Thoracic aorta (tissue), 2 donors: ENCODE measurements around the gene PTPRN2. TPM values are rescaled to one million over a fixed set of nuclear protein-coding genes. Genes with fewer than 3 reads are reported as not detected.

Source experiments
- ATAC-seq: fragments of 150-250 bp; one replicate; pipeline ENCODE4 v1.8.0; 2017; ENCODE audit warnings: low read depth; ENCODE audit not compliant: insufficient number of reproducible peaks, low FRiP score
- DNase-seq: peaks from one replicate; pipeline ENCODE4 v3.0.0-alpha.2; 2020; ENCODE audit warnings: low spot score
- H3K27ac ChIP-seq, 2 donors: fragments of 200-600 bp; sonication (generic); 1 replicate in 1 of 2; 2 replicates in 1 of 2; pipeline ENCODE4 v1.5.1; 2016; ENCODE audit warnings: mild to moderate bottlenecking in 2 of 2, moderate library complexity in 2 of 2
- H3K27me3 ChIP-seq: fragments of 200-600 bp; sonication (generic); replicated peaks from 2 replicates; pipeline ENCODE4 v1.6.0; 2016; ENCODE audit warnings: mild to moderate bottlenecking; ENCODE audit not compliant: insufficient read depth
- H3K36me3 ChIP-seq: fragments of 200-600 bp; sonication (generic); one replicate; pipeline ENCODE4 v1.5.1; 2016
- H3K4me1 ChIP-seq, 2 donors: fragments of 200-600 bp; sonication (generic); 1 replicate in 1 of 2; 2 replicates in 1 of 2; pipeline versions ENCODE4 v1.5.1 to v1.6.0; 2016; ENCODE audit warnings: low read depth in 2 of 2, mild to moderate bottlenecking in 1 of 2; ENCODE audit not compliant: control insufficient read depth in 1 of 2
- H3K4me3 ChIP-seq: fragments of 200-600 bp; sonication (generic); 2 replicates; pipeline ENCODE4 v1.5.1; 2016; ENCODE audit warnings: mild to moderate bottlenecking
- H3K9me3 ChIP-seq: fragments of 200-600 bp; sonication (generic); 2 replicates; pipeline ENCODE4 v1.5.1; 2016
- total RNA-seq, 2 donors: library from RNA; depleted of rRNA; stranded (reverse); fragments of >200 nt; gene quantifications; one replicate each; pipeline versions ENCODE4 v1.1.0 to v1.2.3, GENCODE V29; 2016
- TF ChIP-seq, protein P1 (sequence below): fragments of 200-600 bp; sonication (generic); IDR thresholded peaks from one replicate; pipeline ENCODE4 v1.5.1; 2019; ENCODE audit warnings: antibody characterized with exemption

PTPRN2 gene
- total RNA-seq, 2 donors from 2014 or later: 2.2 to 3.1 TPM

- no peak for DNase-seq
- TF ChIP-seq, protein P1, sequence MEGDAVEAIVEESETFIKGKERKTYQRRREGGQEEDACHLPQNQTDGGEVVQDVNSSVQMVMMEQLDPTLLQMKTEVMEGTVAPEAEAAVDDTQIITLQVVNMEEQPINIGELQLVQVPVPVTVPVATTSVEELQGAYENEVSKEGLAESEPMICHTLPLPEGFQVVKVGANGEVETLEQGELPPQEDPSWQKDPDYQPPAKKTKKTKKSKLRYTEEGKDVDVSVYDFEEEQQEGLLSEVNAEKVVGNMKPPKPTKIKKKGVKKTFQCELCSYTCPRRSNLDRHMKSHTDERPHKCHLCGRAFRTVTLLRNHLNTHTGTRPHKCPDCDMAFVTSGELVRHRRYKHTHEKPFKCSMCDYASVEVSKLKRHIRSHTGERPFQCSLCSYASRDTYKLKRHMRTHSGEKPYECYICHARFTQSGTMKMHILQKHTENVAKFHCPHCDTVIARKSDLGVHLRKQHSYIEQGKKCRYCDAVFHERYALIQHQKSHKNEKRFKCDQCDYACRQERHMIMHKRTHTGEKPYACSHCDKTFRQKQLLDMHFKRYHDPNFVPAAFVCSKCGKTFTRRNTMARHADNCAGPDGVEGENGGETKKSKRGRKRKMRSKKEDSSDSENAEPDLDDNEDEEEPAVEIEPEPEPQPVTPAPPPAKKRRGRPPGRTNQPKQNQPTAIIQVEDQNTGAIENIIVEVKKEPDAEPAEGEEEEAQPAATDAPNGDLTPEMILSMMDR: no peak
- no peaks in the 10 kb centered on the region for H3K36me3 ChIP-seq
- ATAC-seq: no peak
- peaks cover 4% of the 10 kb centered on the region for H3K9me3 ChIP-seq
- H3K27me3 ChIP-seq: no peaks in the 10 kb centered on the region
- no peak overlapping the region for H3K4me3 ChIP-seq
- no peaks in the 10 kb centered on the region for H3K4me1 ChIP-seq
- no peak overlapping the region for H3K27ac ChIP-seq
Measured at GRCh38 chr7:157641866-157642265, 945.8 kb downstream of the PTPRN2 start.

DNA sequence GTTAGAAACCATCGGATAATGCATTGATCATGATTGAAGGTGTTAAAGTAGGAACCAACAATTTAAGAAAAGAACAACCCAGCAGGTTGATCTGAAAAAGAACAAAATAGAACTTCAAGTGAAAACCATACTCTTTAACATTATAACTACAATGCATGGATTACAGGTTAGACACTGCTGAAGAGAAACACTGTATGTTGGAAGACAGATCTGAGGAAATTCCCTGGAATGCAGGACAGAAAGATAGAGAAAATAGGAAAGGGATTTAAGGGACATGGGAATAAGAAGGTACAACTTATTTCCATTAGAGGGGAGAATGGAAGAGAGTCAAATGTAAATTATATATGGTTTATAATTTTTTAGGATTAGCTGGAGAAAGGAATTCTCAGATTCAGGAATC lies 947.5 kb downstream of the PTPRN2 start:
- Histone ChIP-seq H3K9me3 (peaks cover 4% of the 10 kb centered on the region), H3K36me3 (no peaks in the 10 kb centered on the region), H3K4me3 (no peak overlapping the region), H3K4me1 (no peaks in the 10 kb centered on the region), H3K27ac (no peak overlapping the region), H3K27me3 (no peaks in the 10 kb centered on the region)
- TF ChIP-seq, protein P1: no peak
- no peak for DNase-seq
- no peak for ATAC-seq

DNA sequence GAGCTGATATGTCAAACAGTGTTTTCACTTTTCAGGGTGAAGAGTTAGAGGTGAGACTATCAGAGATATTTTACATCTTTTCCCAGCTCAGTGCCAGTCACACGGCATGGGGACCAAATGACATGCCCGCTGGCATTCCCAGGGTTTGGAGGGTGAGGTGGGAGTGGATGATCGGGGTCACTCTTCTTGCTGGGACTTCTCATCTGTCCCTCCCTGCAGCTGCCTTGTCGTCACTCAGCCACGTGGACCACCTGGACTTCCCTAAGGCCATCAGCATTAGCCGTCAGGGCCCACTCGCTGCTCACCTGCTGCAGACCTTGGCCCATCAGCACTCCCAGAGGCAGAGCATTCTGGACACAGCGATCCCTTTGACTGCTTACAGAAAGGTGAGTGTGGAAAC lies 949.1 kb downstream of the PTPRN2 start:
- Histone ChIP-seq H3K27ac (no peak overlapping the region), H3K4me1 (no peaks in the 10 kb centered on the region), H3K9me3 (peaks cover 4% of the 10 kb centered on the region), H3K36me3 (no peaks in the 10 kb centered on the region), H3K27me3 (no peaks in the 10 kb centered on the region), H3K4me3 (no peak overlapping the region)
- DNase-seq: no peak
- TF ChIP-seq, protein P1: no peak
- ATAC-seq: no peak

DNA sequence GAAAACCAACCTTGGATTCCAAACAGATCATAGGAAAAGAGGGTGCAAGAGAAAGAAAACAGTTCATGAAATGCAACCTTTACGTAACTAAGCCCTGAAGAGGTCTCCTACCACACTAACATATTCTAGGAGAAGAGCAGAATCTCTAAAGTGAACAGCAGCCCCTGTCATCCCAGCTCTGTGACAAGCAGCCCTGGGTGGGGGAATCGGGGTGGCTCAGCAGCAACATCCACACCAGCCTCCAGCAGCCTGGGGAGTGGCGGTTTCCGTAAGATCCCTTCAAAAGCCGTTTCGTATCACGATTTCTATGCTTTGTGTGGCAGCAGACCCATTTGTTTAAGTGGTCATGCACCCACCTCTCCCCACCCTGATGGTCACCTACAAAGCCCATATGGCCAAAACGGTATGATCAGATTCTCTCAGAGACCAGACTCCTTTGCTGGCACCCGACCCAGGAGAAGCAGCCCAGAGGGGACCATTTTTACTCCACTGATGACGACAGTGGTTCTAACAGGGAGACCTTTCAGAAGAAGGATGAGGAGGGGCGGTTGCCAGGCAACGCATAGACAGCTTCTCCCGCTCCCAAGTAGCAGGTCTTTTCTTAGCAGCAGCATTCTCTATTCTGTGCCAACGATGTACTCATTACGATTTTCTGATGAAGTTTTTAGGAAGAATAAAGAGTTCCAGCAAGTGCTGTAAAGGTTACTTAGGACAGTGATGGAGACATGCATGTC lies 950.2 kb downstream of the PTPRN2 start:
- Histone ChIP-seq H3K27ac (no peak overlapping the region), H3K9me3 (peaks cover 4% of the 10 kb centered on the region), H3K36me3 (no peaks in the 10 kb centered on the region), H3K4me3 (no peak overlapping the region), H3K27me3 (no peaks in the 10 kb centered on the region), H3K4me1 (no peaks in the 10 kb centered on the region)
- DNase-seq: no peak
- ATAC-seq: no peak
- TF ChIP-seq, protein P1: no peak

DNA sequence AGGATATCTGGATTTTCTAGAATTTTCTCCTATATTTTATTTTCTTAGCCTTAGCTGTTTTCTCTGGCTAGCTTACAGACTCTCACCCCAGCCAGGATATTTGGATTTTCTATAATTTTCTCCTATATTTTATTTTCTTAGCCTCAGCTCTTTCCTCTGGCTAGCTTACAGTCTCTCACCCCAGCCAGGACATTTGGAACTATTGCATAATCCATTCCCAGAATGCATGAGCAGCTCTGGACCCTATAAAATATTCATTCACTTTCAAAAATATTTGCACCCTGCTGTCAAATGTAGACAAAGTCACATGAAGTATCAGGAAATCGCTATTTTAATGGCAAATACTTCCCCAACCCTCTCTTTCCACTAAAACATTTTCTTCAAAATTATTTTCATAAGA lies 952.0 kb downstream of the PTPRN2 start:
- H3K9me3 ChIP-seq: peaks cover 4% of the 10 kb centered on the region
- TF ChIP-seq, protein P1: no peak

More for the DNA sequence above, 952.0 kb downstream of the PTPRN2 start:
- Histone ChIP-seq H3K36me3 (no peaks in the 10 kb centered on the region), H3K4me3 (no peak overlapping the region), H3K27me3 (no peaks in the 10 kb centered on the region), H3K4me1 (no peaks in the 10 kb centered on the region), H3K27ac (no peak overlapping the region)
- no peak for ATAC-seq
- DNase-seq: no peak
